HCT116 (cell line): ENCODE measurements around the gene RXRA. TPM values are rescaled to one million over a fixed set of nuclear protein-coding genes. Genes with fewer than 3 reads are reported as not detected.

ENCODE experiments used
- ATAC-seq: fragments of 200-7000 bp; cut with Tn5 transposase; 2 replicates; pipeline ENCODE4 v1.9.1; 2020; ENCODE audit warnings: mild to moderate bottlenecking, moderate library complexity
- BruUV-seq: library from RNA; stranded (reverse); fragments of 400-500 nt; replicated peaks from 2 replicates; lab custom pipeline; 2021; lab: Mats Ljungman, UMichigan
- CTCF ChIA-PET: fragments of 300-600 bp; sonication (Branson Sonifier 250); formaldehyde crosslinking; loops from one replicate; lab custom pipeline; 2021; ENCODE audit warnings: antibody characterized with exemption; lab: Charles Lee
- POLR2A ChIA-PET: fragments of 300-600, 350-600 bp; sonication (Branson Sonifier 250); formaldehyde crosslinking; loops from one replicate; lab custom pipeline; 2021; ENCODE audit warnings: antibody characterized with exemption; lab: Charles Lee
- RAD21 ChIA-PET, 2 experiments: fragments of 300-600 bp; sonication (Branson Sonifier 250); formaldehyde crosslinking; loops; one replicate each; lab custom pipeline; 2023; ENCODE audit warnings: low total read pairs in 2 of 2; ENCODE audit not compliant: uncharacterized antibody in 2 of 2, unreplicated experiment in 2 of 2, low non-redundant PET in 1 of 2; lab: Charles Lee
- DNase-seq: peaks from one replicate; pipeline ENCODE4 v3.0.0-alpha.2; 2010; ENCODE audit warnings: low read depth, low spot score
- H2AFZ ChIP-seq: fragments of 200-600 bp; shearing (Covaris generic), sonication (generic); 2 replicates; pipeline ENCODE4 v1.6.1; 2017; ENCODE audit warnings: low read depth, mixed run types, mixed read lengths, antibody characterized with exemption, low read length; ENCODE audit not compliant: poor library complexity, severe bottlenecking
- H3K27ac ChIP-seq: 2 replicates; pipeline ENCODE4 v1.5.1; 2012; ENCODE audit warnings: low read depth, low read length
- H3K27me3 ChIP-seq: fragments of 200-600 bp; sonication (generic); 2 replicates; pipeline ENCODE4 v1.6.1; 2016; ENCODE audit warnings: mixed run types, low read length, mixed read lengths; ENCODE audit not compliant: insufficient read depth
- H3K36me3 ChIP-seq, 2 experiments: fragments of 200-500 bp in 1 of 2; fragments of 200-600 bp in 1 of 2; sonication (Bioruptor generic) in 1 of 2; sonication (generic) in 1 of 2; 2 replicates each; pipeline versions ENCODE4 v1.5.1 to v1.6.1; 2014 to 2016; ENCODE audit warnings: low read length in 2 of 2, inconsistent platforms in 1 of 2, mixed read lengths in 1 of 2, mixed run types in 1 of 2; ENCODE audit not compliant: insufficient read depth in 2 of 2, control insufficient read depth in 1 of 2
- H3K4me1 ChIP-seq, 2 experiments: fragments of 200-600 bp in 1 of 2; sonication (generic) in 1 of 2; 2 replicates each; pipeline versions ENCODE4 v1.5.1 to v1.6.1; 2012 to 2017; ENCODE audit warnings: low read length in 2 of 2, inconsistent platforms in 1 of 2, mild to moderate bottlenecking in 1 of 2, mixed read lengths in 1 of 2, mixed run types in 1 of 2, moderate library complexity in 1 of 2; ENCODE audit not compliant: insufficient read depth in 2 of 2, control insufficient read depth in 1 of 2
- H3K4me2 ChIP-seq: fragments of 200-600 bp; sonication (generic); 2 replicates; pipeline ENCODE4 v1.6.1; 2017; ENCODE audit warnings: mixed run types, low read length, mixed read lengths
- H3K4me3 ChIP-seq, 2 experiments: fragments of 200-600 bp in 1 of 2; sonication (generic) in 1 of 2; replicated peaks in 1 of 2; 2 replicates each; pipeline ENCODE4 v1.5.1; 2011 to 2016; ENCODE audit warnings: low read length in 2 of 2, control low read depth in 1 of 2, low read depth in 1 of 2, mild to moderate bottlenecking in 1 of 2, mixed read lengths in 1 of 2, mixed run types in 1 of 2
- H3K79me2 ChIP-seq: fragments of 200-600 bp; sonication (generic); 2 replicates; pipeline ENCODE4 v1.6.1; 2017; ENCODE audit warnings: mild to moderate bottlenecking, mixed run types, low read length, moderate library complexity, mixed read lengths; ENCODE audit not compliant: insufficient read depth
- H3K9ac ChIP-seq: fragments of 200-600 bp; sonication (generic); 2 replicates; pipeline ENCODE4 v1.6.1; 2016; ENCODE audit warnings: low read length, mixed read lengths
- H3K9me2 ChIP-seq: fragments of 200-600 bp; sonication (generic), shearing (Covaris generic); 2 replicates; pipeline ENCODE4 v1.6.1; 2017; ENCODE audit warnings: mixed run types, mild to moderate bottlenecking, moderate library complexity; ENCODE audit not compliant: insufficient read depth
- H3K9me3 ChIP-seq, 2 experiments: fragments of 200-500 bp in 1 of 2; fragments of 200-600 bp in 1 of 2; sonication (Bioruptor generic) in 1 of 2; sonication (generic) in 1 of 2; 2 replicates each; pipeline ENCODE4 v1.6.1; 2014 to 2017; ENCODE audit warnings: low read length in 2 of 2, mixed read lengths in 2 of 2, inconsistent platforms in 1 of 2, low read depth in 1 of 2, mild to moderate bottlenecking in 1 of 2, mixed run types in 1 of 2, moderate library complexity in 1 of 2; ENCODE audit not compliant: control insufficient read depth in 1 of 2, insufficient read depth in 1 of 2
- H4K20me1 ChIP-seq: fragments of 200-600 bp; sonication (generic), shearing (Covaris generic); 2 replicates; pipeline ENCODE4 v1.6.1; 2017; ENCODE audit warnings: mixed run types, mild to moderate bottlenecking, moderate library complexity; ENCODE audit not compliant: insufficient read depth
- CBX3 ChIP-seq: IDR thresholded peaks from 2 replicates; pipeline ENCODE4 v1.6.1; 2012; ENCODE audit warnings: low read depth
- EGR1 ChIP-seq: IDR thresholded peaks from 2 replicates; pipeline ENCODE4 v1.6.1; 2012; ENCODE audit warnings: low read depth
- ELF1 ChIP-seq: IDR thresholded peaks from 2 replicates; pipeline ENCODE4 v1.6.1; 2012; ENCODE audit warnings: low read depth, borderline replicate concordance
- EZH2phosphoT487 ChIP-seq: fragments of 200-600 bp; IDR thresholded peaks from 2 replicates; pipeline ENCODE4 v1.6.1; 2018; ENCODE audit warnings: antibody characterized with exemption, borderline replicate concordance
- JUND ChIP-seq: IDR thresholded peaks from 2 replicates; pipeline ENCODE4 v1.6.1; 2012
- MAX ChIP-seq: IDR thresholded peaks from 2 replicates; pipeline ENCODE4 v1.6.1; 2012
- POLR2A ChIP-seq: IDR thresholded peaks from 2 replicates; pipeline ENCODE4 v1.7.0; 2011; ENCODE audit warnings: borderline replicate concordance; ENCODE audit not compliant: insufficient read depth, insufficient read length; ENCODE audit errors: extremely low read depth
- TCF7L2 ChIP-seq: IDR thresholded peaks from 2 replicates; pipeline ENCODE4 v1.7.0; 2011; ENCODE audit warnings: borderline replicate concordance, inconsistent platforms; ENCODE audit not compliant: insufficient read depth, insufficient read length; ENCODE audit errors: extremely low read depth
- YY1 ChIP-seq: IDR thresholded peaks from 2 replicates; pipeline ENCODE4 v1.6.1; 2011; ENCODE audit warnings: low read length, low read depth, moderate library complexity, mild to moderate bottlenecking; ENCODE audit not compliant: insufficient replicate concordance; ENCODE audit errors: extremely low read depth
- ZBTB33 ChIP-seq: IDR thresholded peaks from 2 replicates; pipeline ENCODE4 v1.6.1; 2011; ENCODE audit warnings: mild to moderate bottlenecking, low read length, moderate library complexity; ENCODE audit not compliant: insufficient replicate concordance; ENCODE audit errors: extremely low read depth
- ZFX ChIP-seq: fragments of 450-650 bp; IDR thresholded peaks from 2 replicates; pipeline ENCODE4 v1.6.1; 2017
- ZNF274 ChIP-seq: fragments of 200-500 bp; sonication (Bioruptor generic); IDR thresholded peaks from 2 replicates; pipeline ENCODE4 v1.6.1; 2014; ENCODE audit warnings: mild to moderate bottlenecking, low read depth, low read length, inconsistent platforms
- intact Hi-C: fragments of 100-400 bp; cut with micrococcal nuclease; formaldehyde crosslinking; loops from 2 replicates; pipeline ENCODE4 v1.10.0; 2022
- total RNA-seq: library from RNA; stranded (reverse); gene quantifications from one replicate; pipeline ENCODE4 v1.2.1, GENCODE V29; 2021; ENCODE audit not compliant: unreplicated experiment

Gene RXRA
- total RNA-seq, 1 experiment from 2014 or later = 43.9 TPM

- Histone ChIP-seq H3K9me2 (no peaks in the 10 kb centered on the region), H3K4me2 (no peak overlapping the region), H3K4me3 (no peak overlapping the region), H2AFZ (no peak overlapping the region), H3K9me3 (no peaks in the 10 kb centered on the region), H3K36me3 (peaks cover 0 to 2% of the 10 kb centered on the region in 2 experiments; a peak in 1 of 4 replicates), H3K9ac (no peak overlapping the region), H3K4me1 (no peaks in the 10 kb centered on the region), H4K20me1 (no peaks in the 10 kb centered on the region), H3K27me3 (no peaks in the 10 kb centered on the region), H3K27ac (no peak overlapping the region), H3K79me2 (no peaks in the 10 kb centered on the region)
- ChIA-PET RAD21 (no interaction called here), POLR2A (no interaction called here), CTCF (no interaction called here)
- DNase-seq = no peak
- peak; percentile 66 for ATAC-seq
- TF ChIP-seq ZBTB33 (no peak), ZFX (no peak), EGR1 (no peak), EZH2phosphoT487 (no peak), JUND (no peak)
- intact Hi-C loops = no loop called here
- BruUV-seq = no TSS peak
Observed at GRCh38 chr9:134422301-134423090, 96.2 kb downstream of the RXRA start.

DNA sequence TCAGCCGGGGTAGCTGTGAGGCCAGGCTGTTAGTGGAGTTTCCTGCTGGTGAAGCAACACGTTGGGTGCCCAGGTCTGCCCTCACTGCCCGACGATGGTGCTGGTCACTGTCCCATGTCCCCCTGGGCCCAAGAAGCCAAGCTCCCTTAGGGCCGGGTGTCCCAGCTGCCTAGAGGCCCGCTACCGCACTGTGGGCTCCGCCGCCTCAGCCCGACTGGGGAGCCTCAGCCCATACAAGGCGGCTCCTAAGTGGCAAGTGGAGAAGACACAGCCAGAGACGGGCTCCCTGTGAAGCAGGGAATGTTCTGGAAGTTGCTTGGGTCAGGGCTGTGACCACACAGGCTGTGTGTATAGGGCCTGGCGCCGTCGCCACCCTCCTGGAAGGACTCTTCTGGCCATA is 96.9 kb downstream of the RXRA start:
- no peaks in the 10 kb centered on the region for H3K9me3 ChIP-seq
- ChIA-PET RAD21 (no interaction called here), POLR2A (no interaction called here), CTCF (no interaction called here)
- H3K79me2 ChIP-seq = no peaks in the 10 kb centered on the region
- H3K27me3 ChIP-seq = no peaks in the 10 kb centered on the region
- no peak overlapping the region for H3K4me2 ChIP-seq
- H2AFZ ChIP-seq = no peak overlapping the region
- ATAC-seq (no peak), DNase-seq (no peak)
- H3K4me3 ChIP-seq = no peak overlapping the region
- peaks cover 0 to 2% of the 10 kb centered on the region in 2 experiments; a peak in 1 of 4 replicates for H3K36me3 ChIP-seq
- intact Hi-C loops = no loop called here
- no TSS peak for BruUV-seq
- no peak overlapping the region for H3K27ac ChIP-seq
- no peak for TF ChIP-seq ELF1
- no peak for TF ChIP-seq YY1
- TF ChIP-seq CBX3 = no peak
- no peak for TF ChIP-seq ZNF274
- no peak for TF ChIP-seq POLR2A
- TF ChIP-seq ZFX = no peak
- TF ChIP-seq EGR1 = no peak
- no peak for TF ChIP-seq MAX
- TF ChIP-seq JUND = no peak
- no peak for TF ChIP-seq TCF7L2
- no peak for TF ChIP-seq ZBTB33
- H3K4me1 ChIP-seq = no peaks in the 10 kb centered on the region
- no peak overlapping the region for H3K9ac ChIP-seq
- no peaks in the 10 kb centered on the region for H3K9me2 ChIP-seq
- no peaks in the 10 kb centered on the region for H4K20me1 ChIP-seq
